ENCODE data around the gene AGBL4. TPM values are rescaled to one million over a fixed set of nuclear protein-coding genes. Genes with fewer than 3 reads are reported as not detected.

AGBL4 gene
- total and polyA plus RNA-seq, 2 of the 13 experiments (the other 11 are each of a cell fraction or from before 2014, with no cell fraction given) = not detected

DNA sequence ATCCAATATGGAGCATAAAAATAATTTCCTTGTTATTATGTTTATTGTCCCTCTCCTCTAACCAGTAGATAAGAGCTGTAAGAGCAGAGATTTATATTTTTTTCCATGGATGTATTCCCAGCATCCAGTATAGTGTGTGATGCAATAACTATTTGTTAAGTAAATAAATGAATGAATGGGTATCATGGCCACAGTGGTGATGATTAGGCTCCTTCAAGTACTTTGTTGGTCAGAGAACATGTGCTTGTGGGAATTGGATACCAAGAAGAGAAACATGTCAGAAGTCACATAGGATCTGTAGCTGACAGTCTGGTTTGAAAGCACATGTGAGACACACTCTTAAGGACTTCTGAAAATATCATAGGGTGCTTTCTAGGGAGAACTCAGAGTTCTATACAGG lies 588.5 kb downstream of the AGBL4 start:
- no peaks in the 10 kb centered on the region for H3K27me3 ChIP-seq (ENCODE audit: control insufficient read depth in 1 of 2, insufficient read depth in 2 of 2, low read length in 2 of 2)
- intact Hi-C loops (cut with micrococcal nuclease; ENCODE audit: unreplicated experiment) (no loop called here), in situ Hi-C loops (cut with HindIII; ENCODE audit: extremely low pct_ligation_motif_present, low pct_unique_long_range_greater_than_20kb) (no loop called here)
- ChIA-PET POLR2A (no interaction called here), CTCF (ENCODE audit: low intra/inter-chr PET ratio, low total read pairs) (no interaction called here)
- no peak overlapping the region for H3K9ac ChIP-seq (ENCODE audit: insufficient read depth, low read depth, low read length)
- no TSS peak for BruUV-seq (replicated peaks)
- H3K36me3 ChIP-seq (replicated peaks in 1 of 2; ENCODE audit: control insufficient read depth in 1 of 2, insufficient read depth in 2 of 2, low read length in 2 of 2) = no peaks in the 10 kb centered on the region
- no peaks in the 10 kb centered on the region for H3K79me2 ChIP-seq (ENCODE audit: insufficient read depth, low read length)
- H3K9me3 ChIP-seq (ENCODE audit: low read length) = peaks cover 80% of the 10 kb centered on the region
- FAIRE-seq = no peak
- DNase-seq (ENCODE audit: low spot score) = no peak
- no peak overlapping the region for H3K27ac ChIP-seq (ENCODE audit: extremely low read length, insufficient read depth, low read length)
- H3K4me2 ChIP-seq (ENCODE audit: low read depth, low read length) = no peak overlapping the region
- 0 out of 2 replicates have a peak, but pooled peaks have one; percentile 10 for TF ChIP-seq CEBPB (IDR thresholded peaks at IDR 0.05; ENCODE audit: borderline replicate concordance, low read depth, low read length)
- TF ChIP-seq ZNF34 (CRISPR knock-in tag; IDR thresholded peaks at IDR 0.05; ENCODE audit: borderline replicate concordance) = no peak
- no peaks in the 10 kb centered on the region for H3K4me1 ChIP-seq (ENCODE audit: insufficient read depth, low read length)
- ATAC-seq = no peak
- no peak overlapping the region for H3K4me3 ChIP-seq (replicated peaks in 1 of 3; ENCODE audit: insufficient read depth in 1 of 3, low read depth in 2 of 3, low read length in 3 of 3)
- no peak overlapping the region for H2AFZ ChIP-seq (ENCODE audit: low read length)
- no peaks in the 10 kb centered on the region for H4K20me1 ChIP-seq (ENCODE audit: insufficient read depth, low read length)

DNA sequence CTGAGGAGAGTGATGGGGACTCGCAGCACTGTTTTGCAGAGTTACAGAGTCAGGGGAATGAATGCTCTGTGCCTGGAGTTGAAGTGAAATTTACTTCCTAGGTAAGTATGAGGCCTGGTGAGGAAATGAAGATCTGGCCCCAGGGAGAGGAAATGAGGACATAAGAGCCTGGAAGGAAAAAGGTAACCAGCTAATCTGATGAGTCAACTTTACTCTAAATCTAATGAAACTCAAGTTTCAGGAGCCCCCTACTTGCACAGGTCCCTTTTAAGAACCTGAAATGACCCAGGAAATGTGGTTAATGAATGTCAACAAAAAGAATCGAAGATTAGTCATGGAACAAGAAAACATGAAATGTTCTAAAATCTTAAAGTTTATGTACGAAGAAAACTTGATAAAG lies 599.0 kb downstream of the AGBL4 start:
- WGBS (ENCODE audit: low lambda C conversion rate) = 3% methylated on average over 3 of the region's 3 CpGs
- Histone ChIP-seq H4K20me1 (ENCODE audit: insufficient read depth, low read length) (no peaks in the 10 kb centered on the region), H3K9ac (ENCODE audit: insufficient read depth, low read depth, low read length) (no peak overlapping the region), H3K79me2 (ENCODE audit: insufficient read depth, low read length) (no peaks in the 10 kb centered on the region), H3K27me3 (ENCODE audit: control insufficient read depth in 1 of 2, insufficient read depth in 2 of 2, low read length in 2 of 2) (no peaks in the 10 kb centered on the region), H3K4me1 (ENCODE audit: insufficient read depth, low read length) (no peaks in the 10 kb centered on the region), H3K27ac (ENCODE audit: extremely low read length, insufficient read depth, low read length) (no peak overlapping the region), H3K9me3 (ENCODE audit: low read length) (peaks cover 89% of the 10 kb centered on the region), H3K36me3 (replicated peaks in 1 of 2; ENCODE audit: control insufficient read depth in 1 of 2, insufficient read depth in 2 of 2, low read length in 2 of 2) (no peaks in the 10 kb centered on the region), H2AFZ (ENCODE audit: low read length) (no peak overlapping the region), H3K4me3 (replicated peaks in 1 of 3; ENCODE audit: insufficient read depth in 1 of 3, low read depth in 2 of 3, low read length in 3 of 3) (no peak overlapping the region), H3K4me2 (ENCODE audit: low read depth, low read length) (no peak overlapping the region)
- ChIA-PET POLR2A (no interaction called here), CTCF (ENCODE audit: low intra/inter-chr PET ratio, low total read pairs) (no interaction called here)
- FAIRE-seq (no peak), DNase-seq (ENCODE audit: low spot score) (no peak), ATAC-seq (no peak)
- intact Hi-C loops (cut with micrococcal nuclease; ENCODE audit: unreplicated experiment) = no loop called here
- in situ Hi-C loops (cut with HindIII; ENCODE audit: extremely low pct_ligation_motif_present, low pct_unique_long_range_greater_than_20kb) = no loop called here
- TF ChIP-seq DPF2 (CRISPR knock-in tag; IDR thresholded peaks at IDR 0.05; ENCODE audit: borderline replicate concordance, low read depth) (no peak), GATAD2A (CRISPR knock-in tag; IDR thresholded peaks at IDR 0.05) (no peak), ZNF124 (CRISPR knock-in tag; IDR thresholded peaks at IDR 0.05) (no peak), HOXA3 (CRISPR knock-in tag; IDR thresholded peaks at IDR 0.05) (no peak), ZNF207 (IDR thresholded peaks at IDR 0.05; ENCODE audit: borderline replicate concordance) (no peak), ATRX (CRISPR knock-in tag; IDR thresholded peaks at IDR 0.05; ENCODE audit: borderline replicate concordance) (no peak)
- TF ChIP-seq, protein P1, sequence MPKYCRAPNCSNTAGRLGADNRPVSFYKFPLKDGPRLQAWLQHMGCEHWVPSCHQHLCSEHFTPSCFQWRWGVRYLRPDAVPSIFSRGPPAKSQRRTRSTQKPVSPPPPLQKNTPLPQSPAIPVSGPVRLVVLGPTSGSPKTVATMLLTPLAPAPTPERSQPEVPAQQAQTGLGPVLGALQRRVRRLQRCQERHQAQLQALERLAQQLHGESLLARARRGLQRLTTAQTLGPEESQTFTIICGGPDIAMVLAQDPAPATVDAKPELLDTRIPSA (CRISPR knock-in tag; IDR thresholded peaks at IDR 0.05; ENCODE audit: borderline replicate concordance) = no peak
- TF ChIP-seq, protein P2, sequence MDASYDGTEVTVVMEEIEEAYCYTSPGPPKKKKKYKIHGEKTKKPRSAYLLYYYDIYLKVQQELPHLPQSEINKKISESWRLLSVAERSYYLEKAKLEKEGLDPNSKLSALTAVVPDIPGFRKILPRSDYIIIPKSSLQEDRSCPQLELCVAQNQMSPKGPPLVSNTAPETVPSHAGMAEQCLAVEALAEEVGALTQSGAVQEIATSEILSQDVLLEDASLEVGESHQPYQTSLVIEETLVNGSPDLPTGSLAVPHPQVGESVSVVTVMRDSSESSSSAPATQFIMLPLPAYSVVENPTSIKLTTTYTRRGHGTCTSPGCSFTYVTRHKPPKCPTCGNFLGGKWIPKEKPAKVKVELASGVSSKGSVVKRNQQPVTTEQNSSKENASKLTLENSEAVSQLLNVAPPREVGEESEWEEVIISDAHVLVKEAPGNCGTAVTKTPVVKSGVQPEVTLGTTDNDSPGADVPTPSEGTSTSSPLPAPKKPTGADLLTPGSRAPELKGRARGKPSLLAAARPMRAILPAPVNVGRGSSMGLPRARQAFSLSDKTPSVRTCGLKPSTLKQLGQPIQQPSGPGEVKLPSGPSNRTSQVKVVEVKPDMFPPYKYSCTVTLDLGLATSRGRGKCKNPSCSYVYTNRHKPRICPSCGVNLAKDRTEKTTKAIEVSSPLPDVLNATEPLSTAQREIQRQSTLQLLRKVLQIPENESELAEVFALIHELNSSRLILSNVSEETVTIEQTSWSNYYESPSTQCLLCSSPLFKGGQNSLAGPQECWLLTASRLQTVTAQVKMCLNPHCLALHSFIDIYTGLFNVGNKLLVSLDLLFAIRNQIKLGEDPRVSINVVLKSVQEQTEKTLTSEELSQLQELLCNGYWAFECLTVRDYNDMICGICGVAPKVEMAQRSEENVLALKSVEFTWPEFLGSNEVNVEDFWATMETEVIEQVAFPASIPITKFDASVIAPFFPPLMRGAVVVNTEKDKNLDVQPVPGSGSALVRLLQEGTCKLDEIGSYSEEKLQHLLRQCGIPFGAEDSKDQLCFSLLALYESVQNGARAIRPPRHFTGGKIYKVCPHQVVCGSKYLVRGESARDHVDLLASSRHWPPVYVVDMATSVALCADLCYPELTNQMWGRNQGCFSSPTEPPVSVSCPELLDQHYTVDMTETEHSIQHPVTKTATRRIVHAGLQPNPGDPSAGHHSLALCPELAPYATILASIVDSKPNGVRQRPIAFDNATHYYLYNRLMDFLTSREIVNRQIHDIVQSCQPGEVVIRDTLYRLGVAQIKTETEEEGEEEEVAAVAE (CRISPR knock-in tag; IDR thresholded peaks at IDR 0.05; ENCODE audit: borderline replicate concordance) = no peak
- TF ChIP-seq, protein P3, sequence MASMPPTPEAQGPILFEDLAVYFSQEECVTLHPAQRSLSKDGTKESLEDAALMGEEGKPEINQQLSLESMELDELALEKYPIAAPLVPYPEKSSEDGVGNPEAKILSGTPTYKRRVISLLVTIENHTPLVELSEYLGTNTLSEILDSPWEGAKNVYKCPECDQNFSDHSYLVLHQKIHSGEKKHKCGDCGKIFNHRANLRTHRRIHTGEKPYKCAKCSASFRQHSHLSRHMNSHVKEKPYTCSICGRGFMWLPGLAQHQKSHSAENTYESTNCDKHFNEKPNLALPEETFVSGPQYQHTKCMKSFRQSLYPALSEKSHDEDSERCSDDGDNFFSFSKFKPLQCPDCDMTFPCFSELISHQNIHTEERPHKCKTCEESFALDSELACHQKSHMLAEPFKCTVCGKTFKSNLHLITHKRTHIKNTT (CRISPR knock-in tag; IDR thresholded peaks at IDR 0.05) = no peak
- BruUV-seq (replicated peaks) = no TSS peak
